Activated CD4-positive, CD25-positive, alpha-beta regulatory T cell treated with anti-CD3 and anti-CD28 coated beads, Interleukin-2, amount 50 U/mL, for 24 hours (primary cell): ENCODE measurements around the gene OR52I1.

Experiments
- ATAC-seq, 2 donors: fragments of 150-1000 bp; cut with Tn5 transposase; one replicate each; pipeline ENCODE4 v1.10.0; 2021; ENCODE audit warnings: mild to moderate bottlenecking in 1 of 2, moderate library complexity in 1 of 2

The OR52I1 gene

GRCh38 chr11:4615856-4616444 lies 22.1 kb downstream of the OR52I1 start:
- no peak for ATAC-seq

- ATAC-seq: no peak
Observed at GRCh38 chr11:4619514-4619913, 25.7 kb downstream of the OR52I1 start.

- no peak for ATAC-seq
Observed at GRCh38 chr11:4626207-4627099, 32.6 kb downstream of the OR52I1 start.

GRCh38 chr11:4636136-4636535 lies 42.3 kb downstream of the OR52I1 start:
- ATAC-seq: no peak

- ATAC-seq: peak; percentile 80 to 86
Observed at GRCh38 chr11:4636962-4637661, 43.3 kb downstream of the OR52I1 start, which contains the start of gene OR51D1. TSS of gene OR51D1 (plus strand) at chr11:4637477. CDS start at chr11:4639791, 2,314 bp downstream.

- no peak for ATAC-seq
Observed at GRCh38 chr11:4637662-4638047, 43.8 kb downstream of the OR52I1 start.

GRCh38 chr11:4639931-4640330 lies 46.1 kb downstream of the OR52I1 start:
- no peak for ATAC-seq

- ATAC-seq: no peak
Observed at GRCh38 chr11:4641501-4641900, 47.7 kb downstream of the OR52I1 start.

GRCh38 chr11:4642043-4642442 lies 48.2 kb downstream of the OR52I1 start:
- no peak for ATAC-seq

GRCh38 chr11:4643076-4643475 lies 49.2 kb downstream of the OR52I1 start:
- ATAC-seq: no peak

GRCh38 chr11:4643682-4644081 lies 49.8 kb downstream of the OR52I1 start, which contains the start of gene OR51E1:
TSS of gene OR51E1 (plus strand) at chr11:4643982. CDS start at chr11:4652527, 8,545 bp downstream.
- no peak for ATAC-seq

- no peak for ATAC-seq
Observed at GRCh38 chr11:4644233-4644632, 50.4 kb downstream of the OR52I1 start.
